GM19324 (cell line): ENCODE data around the gene RELA.

Experiments used
- ATAC-seq: cut with Tn5 transposase; IDR thresholded peaks from one replicate; pipeline ENCODE4 v1.9.1; 2021; ENCODE audit warnings: mild to moderate bottlenecking, moderate library complexity; ENCODE audit not compliant: unreplicated experiment, low FRiP score

Gene RELA

DNA sequence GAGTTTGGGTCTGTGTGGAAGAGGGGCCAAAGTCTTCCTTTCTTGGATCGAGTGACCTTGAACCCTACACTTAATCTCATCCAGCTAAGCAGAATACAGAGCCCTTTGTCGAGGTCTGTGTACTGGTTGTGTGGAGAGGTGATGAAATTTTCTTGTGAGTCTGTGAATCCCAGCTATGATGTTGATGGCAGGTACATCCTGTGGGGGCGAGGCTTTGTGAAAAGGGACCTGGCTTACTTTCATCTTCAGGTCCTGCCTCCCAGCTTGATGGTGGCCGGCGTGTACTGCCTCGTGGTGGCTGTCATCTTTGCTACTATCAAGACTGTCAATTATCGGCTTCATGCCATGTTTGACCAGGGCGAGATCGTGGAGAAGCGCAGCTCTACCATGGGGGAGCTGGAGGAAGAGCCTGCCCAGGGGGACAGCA is 46.1 kb downstream of the RELA start:
- ATAC-seq = no peak

DNA sequence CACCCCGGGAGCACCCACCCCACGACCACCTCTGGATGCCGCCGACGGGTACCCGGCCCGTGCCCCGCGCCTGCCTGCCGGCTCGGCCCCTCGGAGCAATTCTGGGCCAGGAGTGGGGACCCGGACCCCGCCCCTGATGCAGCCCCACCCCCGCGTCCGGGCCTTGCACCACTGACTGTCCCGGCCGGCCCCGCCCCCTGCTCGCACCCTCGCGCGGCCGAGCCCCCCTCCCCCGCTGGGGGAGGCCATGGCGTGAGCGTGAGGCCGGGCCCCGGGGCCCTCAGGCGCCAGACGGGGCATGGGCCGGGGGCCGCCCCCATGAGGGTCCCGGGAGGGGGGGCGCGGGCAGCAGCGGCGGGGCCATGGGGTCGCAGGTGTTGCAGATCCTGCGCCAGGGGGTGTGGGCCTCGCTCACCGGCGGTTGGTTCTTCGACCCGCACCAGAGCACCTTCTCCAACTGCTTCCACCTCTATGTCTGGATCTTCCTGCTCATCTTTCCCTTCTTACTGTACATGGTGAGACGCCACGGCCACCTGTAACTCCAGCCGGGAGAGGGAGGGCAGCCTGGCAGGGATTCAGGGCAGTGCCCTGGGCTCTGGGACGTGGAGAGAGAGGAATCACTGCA is 46.7 kb downstream of the RELA start:
- ATAC-seq = peak; percentile 11

DNA sequence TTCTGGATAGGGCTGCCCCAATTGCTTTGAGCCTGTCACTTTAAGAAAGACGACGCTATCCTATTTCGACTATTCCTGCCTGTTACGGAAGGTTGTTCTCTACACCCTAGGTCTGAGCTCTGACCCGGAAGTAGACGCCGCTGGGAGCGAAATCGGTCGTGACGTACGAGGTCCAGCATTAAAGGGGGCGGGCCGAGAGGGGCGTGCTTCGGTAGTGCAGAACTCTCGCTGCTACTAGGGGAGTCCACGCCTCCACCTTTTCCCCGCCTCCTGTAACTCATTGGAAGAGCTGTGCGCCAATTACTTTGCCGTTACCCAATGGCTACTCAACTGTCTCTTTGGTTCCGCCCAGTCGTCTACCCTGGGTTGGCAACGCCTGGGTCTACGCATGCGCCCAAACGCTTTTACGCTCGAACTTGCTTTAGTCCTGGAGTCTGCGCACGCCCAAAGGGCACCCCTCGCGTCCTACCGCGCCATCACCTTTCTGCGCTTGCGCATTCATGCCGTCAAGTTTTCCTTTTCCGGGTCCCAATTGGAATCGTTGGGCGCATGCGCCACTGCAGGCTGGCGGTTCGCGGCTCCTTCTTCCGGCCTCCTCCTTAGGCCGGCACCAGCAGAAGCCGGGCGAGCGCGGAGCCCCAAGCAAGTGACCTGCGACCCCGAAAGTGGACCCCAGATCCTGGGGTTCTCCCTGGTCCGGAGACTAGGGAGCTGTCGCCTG is 47.3 kb downstream of the RELA start, which contains the start of gene PCNX3:
Gene PCNX3, plus strand, starts transcription at position 548 of the 721 bp plus-strand sequence. CDS start 536 bp downstream, outside the sequence.
- peak; percentile 85 for ATAC-seq

DNA sequence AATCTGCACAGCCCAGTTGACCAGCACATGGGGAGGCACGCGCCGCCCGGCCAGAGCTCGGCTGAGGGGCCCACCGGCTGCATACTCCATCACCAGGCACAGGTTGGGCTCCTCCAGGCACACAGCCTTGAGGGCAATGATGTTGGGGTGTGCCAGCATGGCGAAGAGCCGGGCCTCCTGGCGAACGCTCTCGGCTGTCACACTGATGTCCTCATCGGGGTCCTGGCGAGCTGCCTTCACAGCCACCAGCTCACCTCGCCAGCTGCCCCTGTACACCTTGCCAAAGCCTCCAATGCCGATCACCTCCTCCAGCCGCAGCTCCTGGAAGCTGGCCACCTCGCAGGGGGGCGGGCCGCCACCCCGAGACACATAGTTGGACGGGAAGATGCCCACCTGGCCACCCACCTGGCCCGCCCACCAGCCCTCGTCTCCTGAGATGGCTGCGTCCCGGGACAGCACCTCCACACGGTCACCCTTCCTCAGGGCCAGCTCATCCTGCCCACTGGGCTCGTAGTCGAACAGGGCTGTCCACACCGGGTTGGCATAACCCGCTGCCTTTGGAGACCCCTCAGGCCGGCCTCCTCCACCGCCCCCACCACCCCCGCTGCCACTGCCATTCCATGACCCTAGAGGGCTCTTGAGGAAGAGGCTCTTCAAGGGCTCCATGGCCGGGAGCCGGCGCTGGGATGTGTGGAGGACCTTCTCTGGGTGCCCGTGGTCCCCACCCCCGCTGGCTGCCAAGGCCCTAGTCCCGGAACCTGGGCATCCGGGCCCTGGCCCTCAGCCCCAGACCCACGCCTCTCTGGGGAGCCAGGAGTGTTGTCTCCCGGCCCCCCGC is 49.4 kb downstream of the RELA start:
- ATAC-seq = no peak

DNA sequence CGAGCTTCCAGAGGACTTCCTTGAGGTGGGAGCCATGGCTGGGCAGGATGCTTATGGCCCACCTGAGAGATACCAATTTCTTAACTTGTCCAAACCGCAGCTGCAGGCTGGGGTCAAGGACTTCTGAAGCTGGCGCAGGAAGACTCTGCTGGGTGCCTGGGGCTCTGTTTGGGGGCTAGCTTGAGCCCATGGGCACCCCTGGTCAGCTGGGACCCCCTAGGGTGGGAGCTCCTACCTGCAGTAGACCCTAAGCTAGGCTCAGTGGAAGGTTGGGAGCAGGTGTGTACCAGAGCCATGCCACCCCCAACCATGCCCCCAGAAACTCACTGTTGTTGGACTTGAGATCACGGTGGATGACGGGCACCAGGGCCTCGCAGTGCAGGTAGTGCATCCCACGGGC is 50.0 kb downstream of the RELA start:
- ATAC-seq = no peak

DNA sequence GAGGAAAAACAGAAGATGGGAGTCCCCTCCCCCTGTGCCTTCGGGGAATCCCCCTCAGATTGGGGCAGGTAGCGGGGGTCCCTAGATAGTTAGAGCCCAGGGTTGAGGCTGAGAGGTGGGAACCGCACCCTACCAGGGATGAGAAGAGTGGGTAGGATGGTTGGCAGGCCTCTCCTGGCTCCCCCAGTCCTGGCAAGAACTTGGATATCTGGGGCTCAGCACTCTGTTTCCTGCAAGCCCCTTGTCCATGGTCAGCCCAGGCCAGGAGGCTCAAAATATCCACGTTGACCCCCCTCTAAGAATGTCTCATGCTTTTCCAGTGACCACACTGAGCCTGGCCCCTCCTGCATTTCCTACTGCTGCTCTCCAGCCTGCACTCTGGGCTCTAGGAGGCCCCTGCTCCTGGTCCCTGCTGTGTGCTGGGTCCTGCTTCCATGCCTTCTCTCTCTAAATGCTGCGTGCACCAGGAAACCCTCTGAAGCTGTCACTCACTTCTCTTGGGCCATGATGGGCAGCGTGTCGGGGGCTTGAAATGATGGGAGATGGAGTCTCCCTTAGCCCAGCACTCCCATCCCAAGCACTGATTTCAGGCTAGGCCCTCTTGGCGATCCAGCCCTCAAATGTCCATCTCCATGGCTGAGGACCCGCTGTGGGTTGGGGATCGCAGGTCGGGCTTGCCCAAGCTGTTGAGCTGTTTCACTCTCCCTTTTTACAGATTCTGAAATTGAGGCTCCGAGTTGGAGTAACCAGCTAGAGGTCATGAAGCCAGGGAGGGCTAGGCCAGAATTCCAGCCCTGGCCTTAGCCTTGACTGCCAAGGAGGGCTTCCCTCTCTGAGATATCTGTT is 50.7 kb downstream of the RELA start:
- ATAC-seq = no peak

DNA sequence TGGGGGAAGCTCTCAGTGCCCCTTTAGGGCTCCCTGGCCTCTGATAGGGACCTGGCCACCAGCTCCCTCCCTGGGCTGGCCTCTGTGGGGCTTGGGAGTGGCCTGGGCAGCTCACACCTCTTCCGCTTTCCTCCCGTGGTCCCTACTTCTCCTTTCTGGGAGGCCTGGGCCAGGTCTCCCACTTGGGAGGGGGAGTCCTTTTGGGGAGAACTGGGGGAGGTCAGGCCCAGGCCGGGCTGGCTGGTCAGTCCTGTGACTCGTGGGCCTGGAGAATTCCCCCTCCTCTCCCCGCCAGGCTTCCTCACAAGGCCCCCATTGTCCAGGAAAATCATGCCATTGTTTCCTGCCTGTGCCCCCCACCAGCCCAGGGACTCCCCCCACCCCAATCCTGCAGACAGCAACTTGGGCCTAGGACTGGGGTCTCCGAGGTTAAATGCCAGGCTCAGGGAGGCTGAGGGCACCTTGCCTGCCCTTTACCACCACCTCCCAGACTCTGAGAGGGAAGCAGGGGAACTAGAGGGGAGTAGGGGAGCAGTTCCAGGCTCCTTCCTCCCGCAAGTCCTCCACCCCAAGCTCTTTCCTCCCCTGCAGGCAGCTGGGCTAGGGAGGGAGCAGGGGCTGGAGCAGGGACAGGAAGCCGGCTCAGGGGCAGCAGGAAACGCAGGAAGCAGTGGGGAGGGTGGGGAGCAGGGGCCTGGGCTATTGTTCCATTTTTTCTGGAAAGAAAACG is 51.5 kb downstream of the RELA start:
- no peak for ATAC-seq

DNA sequence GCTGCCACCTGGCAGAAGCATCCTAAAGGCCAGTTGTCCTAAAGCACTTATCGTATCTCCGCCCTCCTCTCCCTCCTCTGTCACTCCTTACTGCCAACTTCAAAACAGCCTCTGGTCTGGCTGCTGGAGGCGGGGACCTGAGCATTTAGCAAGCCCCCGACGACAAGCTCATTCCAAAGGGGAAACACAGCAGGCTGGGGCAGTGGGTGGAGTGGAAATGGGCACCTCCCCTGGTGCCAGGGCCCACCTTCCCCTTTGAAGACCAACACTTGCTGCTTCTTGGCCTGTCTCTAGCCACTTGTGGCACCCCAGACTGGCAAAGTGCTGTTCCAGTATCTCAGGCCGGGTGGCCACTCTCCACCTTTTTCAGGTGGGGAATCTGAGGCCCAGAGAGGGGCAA is 52.3 kb downstream of the RELA start:
- no peak for ATAC-seq

DNA sequence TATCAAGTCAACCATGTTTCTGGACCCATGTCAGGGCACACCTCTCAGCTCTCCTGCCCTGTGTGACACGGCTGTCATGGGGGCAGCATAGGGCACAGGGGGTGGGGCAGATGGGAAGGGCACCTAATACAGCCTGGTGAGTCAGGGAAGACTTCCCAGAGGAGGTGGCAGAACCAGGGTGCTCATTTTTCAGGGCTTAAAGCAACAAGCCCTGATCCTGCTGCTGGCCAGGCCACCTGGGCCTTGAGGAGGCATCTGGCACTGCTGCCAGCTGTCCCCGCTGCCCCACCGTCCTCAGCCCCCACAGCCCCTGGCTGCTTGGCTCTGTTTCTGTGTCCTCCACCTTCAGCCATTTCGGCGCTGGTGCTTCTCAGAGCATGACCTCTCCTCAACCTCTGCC is 53.1 kb downstream of the RELA start:
- ATAC-seq = no peak

DNA sequence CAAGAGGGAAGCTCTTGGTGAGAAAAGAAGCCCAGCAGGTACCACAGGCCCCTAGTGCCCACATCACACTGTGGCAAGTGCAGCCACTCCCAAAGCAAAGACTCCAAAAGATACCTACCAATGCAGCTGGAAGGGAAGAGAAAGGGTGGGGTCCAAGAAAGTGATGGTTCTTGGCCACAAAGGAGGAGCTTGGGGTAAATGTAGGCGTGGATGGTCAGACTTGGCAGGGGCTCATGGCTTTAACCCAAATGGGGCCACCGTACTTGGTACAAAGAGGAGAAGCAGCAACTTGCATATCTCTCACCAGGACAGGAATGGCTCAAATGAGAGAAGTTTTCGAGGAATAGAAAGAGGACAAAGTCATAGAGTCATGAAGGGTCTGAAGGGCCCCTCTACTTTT is 53.5 kb downstream of the RELA start:
- ATAC-seq = no peak

DNA sequence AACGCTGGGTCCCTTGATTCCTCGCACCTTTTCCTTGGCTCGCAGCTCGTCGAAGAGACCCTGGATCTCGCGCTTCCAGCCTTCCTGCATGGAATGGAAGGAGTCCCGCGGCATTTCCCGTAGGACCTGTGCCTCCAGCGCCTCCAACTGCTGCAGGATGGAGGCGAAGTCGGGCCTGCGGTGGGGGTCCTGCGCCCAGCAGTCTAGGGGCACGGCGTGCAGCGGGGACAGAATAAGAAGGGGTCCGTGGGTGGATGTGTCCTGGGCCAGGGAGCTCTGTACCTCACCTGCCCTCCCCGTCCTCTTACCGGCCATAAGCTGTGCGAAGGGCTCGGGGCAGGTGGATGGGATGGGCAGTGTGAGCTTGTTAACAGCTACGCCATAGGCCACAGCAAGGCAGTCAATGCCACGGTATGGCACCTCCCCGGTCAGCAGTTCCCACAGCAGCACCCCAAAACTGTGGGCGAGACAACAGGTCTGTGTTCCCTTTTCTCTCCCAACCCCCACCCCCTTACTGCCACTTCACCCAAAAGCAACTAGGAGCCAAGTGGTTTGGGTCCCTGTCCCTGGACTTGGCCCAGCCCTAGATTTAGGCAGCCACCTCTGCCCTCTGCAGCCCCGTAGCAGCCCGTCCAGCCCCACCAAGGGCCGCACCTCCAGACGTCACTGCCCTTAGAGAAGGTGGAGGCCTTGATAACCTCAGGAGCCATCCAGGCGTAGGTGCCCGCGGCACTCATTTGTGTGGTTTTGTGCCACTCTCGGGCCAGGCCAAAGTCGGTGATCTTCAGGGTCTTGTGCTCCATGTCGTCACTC is 54.9 kb downstream of the RELA start:
- ATAC-seq = no peak

DNA sequence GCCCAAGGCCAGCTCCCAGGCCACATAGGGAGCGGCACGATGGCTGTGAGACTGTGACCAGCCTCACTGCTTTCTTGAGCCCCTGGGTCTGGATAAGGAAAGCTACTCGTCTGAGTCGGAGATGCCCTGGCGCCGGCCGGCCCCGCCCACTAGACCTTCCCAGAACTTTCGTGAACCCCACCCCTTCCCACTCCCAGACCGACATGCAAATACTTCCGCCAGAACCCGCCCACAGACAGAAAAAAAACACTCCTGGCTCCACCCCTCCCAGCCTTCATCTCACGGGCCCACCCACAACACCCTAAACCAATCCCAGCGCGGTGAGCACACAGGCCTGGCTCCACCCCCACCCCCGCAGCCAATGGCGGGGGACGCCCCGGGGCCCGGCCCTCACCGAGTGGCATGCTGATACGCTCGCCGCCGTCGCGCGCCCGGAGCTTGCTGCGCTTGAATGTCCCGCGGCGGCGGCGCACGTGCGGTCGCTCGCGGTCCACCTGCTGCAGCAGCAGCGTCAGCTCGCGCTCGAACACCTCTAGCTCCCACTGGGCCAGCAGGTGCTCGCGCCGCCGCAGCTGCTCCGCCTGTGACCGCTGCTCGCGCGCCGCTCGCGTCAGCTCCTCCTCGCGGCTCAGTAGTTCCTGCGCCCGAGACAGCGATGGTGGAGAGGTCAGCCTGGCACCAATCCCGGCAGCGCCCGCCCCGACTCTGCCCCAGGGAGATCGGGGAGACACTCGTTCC is 55.7 kb downstream of the RELA start:
- no peak for ATAC-seq

DNA sequence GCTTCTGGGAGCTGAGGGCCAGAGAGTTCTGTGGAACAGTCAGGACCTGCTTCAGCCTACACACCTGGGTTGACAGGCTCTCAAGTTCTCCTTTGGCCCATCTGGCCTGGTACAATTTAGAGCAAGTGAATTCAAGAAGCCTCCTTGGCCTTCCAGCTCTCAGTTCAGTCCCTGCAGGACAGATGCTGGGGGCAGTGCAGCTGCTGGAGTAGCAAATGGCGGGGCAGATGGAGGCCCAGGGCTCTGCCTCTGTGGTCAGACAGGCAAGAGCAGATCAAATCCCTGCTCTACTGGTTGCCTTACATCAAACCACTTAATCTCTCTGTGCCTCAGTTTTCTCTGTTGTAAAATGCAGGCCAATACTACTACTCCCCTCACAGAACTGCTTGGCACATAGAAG is 58.5 kb downstream of the RELA start:
- ATAC-seq = no peak
